Prostate gland (tissue), 2 donors: ENCODE data around the gene RNU6-8. TPM values are rescaled to one million over a fixed set of nuclear protein-coding genes. Genes with fewer than 3 reads are reported as not detected.
A peak's percentile ranks its signal among the peaks of the same experiment; 100 is the strongest.

Experiments
- DNase-seq: peaks from one replicate; pipeline ENCODE4 v3.0.0-alpha.2; 2019; ENCODE audit warnings: low spot score
- H3K27ac ChIP-seq, 2 donors: fragments of 200-600 bp; sonication (generic); 2 replicates each; pipeline ENCODE4 v1.5.1; 2017 to 2019
- H3K27me3 ChIP-seq: fragments of 200-600 bp; sonication (generic); replicated peaks from 2 replicates; pipeline ENCODE4 v1.5.1; 2019; ENCODE audit not compliant: insufficient read depth
- H3K36me3 ChIP-seq, 2 donors: fragments of 200-600 bp; sonication (generic); 1 replicate in 1 of 2; 2 replicates in 1 of 2; pipeline versions ENCODE4 v1.5.1 to v1.8.1; 2017 to 2019
- H3K4me1 ChIP-seq: fragments of 200-600 bp; sonication (generic); replicated peaks from 2 replicates; pipeline ENCODE4 v1.5.1; 2019
- H3K4me3 ChIP-seq, 2 donors: fragments of 200-600 bp; sonication (generic); 2 replicates each; pipeline ENCODE4 v1.5.1; 2017 to 2019
- H3K9me3 ChIP-seq: fragments of 200-600 bp; sonication (generic); 2 replicates; pipeline ENCODE4 v1.5.1; 2017
- POLR2A ChIP-seq: fragments of 450-650 bp; IDR thresholded peaks from one replicate; pipeline ENCODE4 v1.6.1; 2016; ENCODE audit warnings: antibody characterized with exemption, mild to moderate bottlenecking
- POLR2AphosphoS5 ChIP-seq: sonication (generic); formaldehyde crosslinking; IDR thresholded peaks from one replicate; pipeline ENCODE4 v1.6.1; 2017; ENCODE audit warnings: antibody characterized with exemption
- WGBS: methylation state at CpG from one replicate; pipeline ENCODE4 v1.1.5; 2018; 5-methylcytosine and 5-hydroxymethylcytosine counted together
- intact Hi-C: fragments of 100-400 bp; cut with DNase I; formaldehyde crosslinking; loops from one replicate; pipeline ENCODE4 v1.14.2; 2022
- total RNA-seq, 2 donors: library from RNA; depleted of rRNA; stranded (reverse); fragments of >200 nt; gene quantifications; one replicate each; pipeline ENCODE4 v1.1.0, GENCODE V29; 2016
- TF ChIP-seq, protein P1 (sequence below), 4 experiments: fragments of 200-600 bp in 2 of 4; fragments of 450-650 bp in 2 of 4; sonication (generic) in 2 of 4; IDR thresholded peaks; 1 replicate in 3 of 4; 2 replicates in 1 of 4; pipeline ENCODE4 v1.5.1; 2016 to 2019; ENCODE audit warnings: antibody characterized with exemption in 4 of 4, mild to moderate bottlenecking in 2 of 4, moderate library complexity in 2 of 4

The RNU6-8 gene
- total RNA-seq, 2 donors from 2014 or later: not detected

DNA sequence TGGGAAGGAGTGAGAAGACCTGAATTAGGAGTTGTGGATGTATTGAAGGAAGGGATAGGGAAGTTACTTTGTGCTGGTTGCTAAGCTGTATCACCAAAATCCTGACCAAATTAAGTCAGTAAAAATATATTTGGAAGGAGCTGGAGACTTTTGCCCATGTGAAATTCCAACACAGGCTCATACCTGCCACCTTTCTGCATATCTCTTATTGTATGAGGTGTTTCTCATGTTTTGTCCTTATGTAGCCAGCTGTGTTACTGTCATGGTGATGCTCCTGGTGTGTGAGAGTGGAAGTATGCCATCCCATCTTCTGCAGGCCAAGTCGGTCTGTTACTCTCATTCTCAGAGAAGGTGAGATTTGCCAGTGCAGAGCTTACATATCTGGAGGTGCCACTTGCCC, 29.4 kb upstream of the RNU6-8 start:
- TF ChIP-seq POLR2AphosphoS5 (no peak), POLR2A (no peak)
- TF ChIP-seq, protein P1, sequence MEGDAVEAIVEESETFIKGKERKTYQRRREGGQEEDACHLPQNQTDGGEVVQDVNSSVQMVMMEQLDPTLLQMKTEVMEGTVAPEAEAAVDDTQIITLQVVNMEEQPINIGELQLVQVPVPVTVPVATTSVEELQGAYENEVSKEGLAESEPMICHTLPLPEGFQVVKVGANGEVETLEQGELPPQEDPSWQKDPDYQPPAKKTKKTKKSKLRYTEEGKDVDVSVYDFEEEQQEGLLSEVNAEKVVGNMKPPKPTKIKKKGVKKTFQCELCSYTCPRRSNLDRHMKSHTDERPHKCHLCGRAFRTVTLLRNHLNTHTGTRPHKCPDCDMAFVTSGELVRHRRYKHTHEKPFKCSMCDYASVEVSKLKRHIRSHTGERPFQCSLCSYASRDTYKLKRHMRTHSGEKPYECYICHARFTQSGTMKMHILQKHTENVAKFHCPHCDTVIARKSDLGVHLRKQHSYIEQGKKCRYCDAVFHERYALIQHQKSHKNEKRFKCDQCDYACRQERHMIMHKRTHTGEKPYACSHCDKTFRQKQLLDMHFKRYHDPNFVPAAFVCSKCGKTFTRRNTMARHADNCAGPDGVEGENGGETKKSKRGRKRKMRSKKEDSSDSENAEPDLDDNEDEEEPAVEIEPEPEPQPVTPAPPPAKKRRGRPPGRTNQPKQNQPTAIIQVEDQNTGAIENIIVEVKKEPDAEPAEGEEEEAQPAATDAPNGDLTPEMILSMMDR (IDR thresholded peaks at IDR 0.05): no peak
- intact Hi-C loops: no loop called here
- whole genome bisulfite sequencing: 94% methylated on average over 1 of the region's 1 CpG
- DNase-seq: no peak
- Histone ChIP-seq H3K4me1 (no peaks in the 10 kb centered on the region), H3K9me3 (no peaks in the 10 kb centered on the region), H3K36me3 (no peaks in the 10 kb centered on the region), H3K4me3 (no peak overlapping the region), H3K27me3 (no peaks in the 10 kb centered on the region), H3K27ac (no peak overlapping the region)

DNA sequence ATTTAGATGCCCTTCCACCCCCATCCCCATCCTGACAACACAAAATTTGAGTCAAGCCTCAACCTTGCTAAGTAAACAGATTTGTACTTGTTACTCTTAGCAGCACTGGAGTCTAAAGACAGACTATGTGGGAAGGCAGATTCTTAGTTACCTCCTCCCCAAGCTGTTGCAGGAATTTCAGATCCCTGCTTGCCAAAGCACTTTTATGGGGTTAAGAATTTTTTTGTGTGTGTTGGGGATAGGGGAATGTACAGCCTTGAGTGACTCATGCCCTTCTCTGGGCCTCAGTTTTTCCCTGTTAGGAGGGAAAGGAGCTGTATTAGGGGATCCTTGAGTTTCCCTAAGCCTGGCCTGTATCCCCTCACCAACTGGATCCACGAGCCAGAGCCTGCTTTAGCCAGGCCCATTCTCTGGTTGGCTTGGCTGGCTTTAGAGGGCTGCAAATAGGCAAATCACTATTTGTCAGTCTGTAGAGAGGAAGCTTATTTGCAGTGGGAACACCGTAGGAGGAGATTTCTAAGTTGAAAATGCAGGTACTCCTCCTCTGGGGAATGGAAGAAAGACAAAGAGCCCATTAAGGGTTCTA, 27.7 kb upstream of the RNU6-8 start:
- intact Hi-C loops: no loop called here
- H3K9me3 ChIP-seq: no peaks in the 10 kb centered on the region
- TF ChIP-seq POLR2A: no peak
- TF ChIP-seq POLR2AphosphoS5: no peak
- TF ChIP-seq, protein P1 (IDR thresholded peaks at IDR 0.05): no peak
- H3K36me3 ChIP-seq: no peaks in the 10 kb centered on the region
- 73% methylated on average over 2 of the region's 2 CpGs for WGBS
- no peak overlapping the region for H3K27ac ChIP-seq
- no peaks in the 10 kb centered on the region for H3K4me1 ChIP-seq
- no peak overlapping the region for H3K4me3 ChIP-seq
- DNase-seq: no peak
- H3K27me3 ChIP-seq: no peaks in the 10 kb centered on the region

DNA sequence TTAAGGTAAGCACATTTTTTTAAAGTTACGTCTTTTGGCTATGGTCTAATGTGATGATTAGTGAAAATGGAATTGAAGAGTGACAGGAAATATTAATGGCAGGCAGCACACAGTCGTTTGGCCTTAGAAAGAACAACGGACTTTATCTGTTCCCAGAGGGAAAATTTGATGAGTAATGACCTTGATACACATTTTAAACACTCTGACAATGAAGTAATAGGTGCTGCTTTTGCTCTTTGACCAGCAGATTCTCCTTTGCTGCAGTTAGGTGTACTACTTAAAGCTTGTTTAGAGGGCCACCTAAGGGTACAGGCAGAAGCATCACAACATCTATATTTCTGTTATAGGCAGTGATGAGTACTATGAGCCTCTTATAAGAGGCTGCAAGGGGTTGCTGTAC, 27.1 kb upstream of the RNU6-8 start:
- no peaks in the 10 kb centered on the region for H3K4me1 ChIP-seq
- H3K9me3 ChIP-seq: no peaks in the 10 kb centered on the region
- H3K27ac ChIP-seq: no peak overlapping the region
- intact Hi-C loops: no loop called here
- DNase-seq: no peak
- no peak overlapping the region for H3K4me3 ChIP-seq
- TF ChIP-seq, protein P1 (IDR thresholded peaks at IDR 0.05): no peak
- TF ChIP-seq POLR2AphosphoS5 (no peak), POLR2A (no peak)
- H3K27me3 ChIP-seq: no peaks in the 10 kb centered on the region
- H3K36me3 ChIP-seq: no peaks in the 10 kb centered on the region
- WGBS: 22% methylated on average over 3 of the region's 3 CpGs

DNA sequence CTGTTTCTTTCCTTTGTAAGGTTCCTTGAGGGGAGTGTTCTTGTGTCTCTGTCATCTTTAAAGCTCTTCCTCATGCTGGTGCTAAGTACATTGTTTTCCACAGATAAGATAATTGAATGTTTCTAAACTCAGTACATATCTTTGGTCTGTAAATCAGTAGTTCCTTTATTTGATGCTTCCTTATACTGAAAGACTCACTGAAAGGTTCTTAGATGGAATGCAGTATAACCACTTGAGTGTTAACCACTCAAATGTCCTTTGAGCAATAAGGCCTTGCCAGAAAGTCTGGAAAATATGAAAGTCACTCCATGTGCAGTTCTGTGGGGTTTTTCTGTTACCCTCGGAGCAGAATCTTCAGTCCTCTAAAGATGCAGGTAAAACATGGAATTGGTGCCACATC, 23.0 kb upstream of the RNU6-8 start:
- no peaks in the 10 kb centered on the region for H3K4me1 ChIP-seq
- no peaks in the 10 kb centered on the region for H3K36me3 ChIP-seq
- no peaks in the 10 kb centered on the region for H3K27me3 ChIP-seq
- intact Hi-C loops: no loop called here
- H3K4me3 ChIP-seq: no peak overlapping the region
- H3K9me3 ChIP-seq: no peaks in the 10 kb centered on the region
- 53% methylated on average over 1 of the region's 1 CpG for WGBS
- DNase-seq: no peak
- TF ChIP-seq POLR2A: no peak
- peak; percentile 12 for TF ChIP-seq POLR2AphosphoS5
- TF ChIP-seq, protein P1 (IDR thresholded peaks at IDR 0.05): no peak
- H3K27ac ChIP-seq: no peak overlapping the region

DNA sequence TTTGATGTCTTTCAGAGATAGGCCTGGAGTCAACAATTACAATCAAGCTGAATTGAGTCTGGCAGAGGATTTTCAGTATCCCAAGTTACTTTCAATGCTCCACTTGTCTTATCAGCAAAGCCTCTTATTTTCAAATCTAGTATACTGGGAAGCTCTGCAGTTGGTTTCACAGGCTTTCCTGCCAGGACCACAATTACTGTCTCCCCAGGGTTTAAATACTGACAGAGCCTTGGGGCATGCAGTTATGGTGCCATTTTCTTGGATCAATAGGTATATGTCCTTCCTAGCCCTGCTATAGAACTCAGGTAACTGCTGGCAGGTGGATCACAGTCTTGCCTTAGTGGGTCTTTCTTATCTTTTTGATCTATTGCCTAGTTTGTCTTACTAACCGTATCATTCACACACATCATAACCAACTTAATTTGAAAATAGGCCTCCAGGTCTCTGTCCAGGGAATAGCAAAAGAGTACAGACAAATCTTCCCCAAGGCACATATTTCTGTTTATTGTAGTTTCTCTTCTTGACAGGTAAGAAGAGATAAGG, 22.4 kb upstream of the RNU6-8 start:
- Histone ChIP-seq H3K4me1 (no peaks in the 10 kb centered on the region), H3K27me3 (no peaks in the 10 kb centered on the region), H3K27ac (peak overlapping the region in 1 of 2 donors; percentile 9), H3K4me3 (no peak overlapping the region), H3K36me3 (no peaks in the 10 kb centered on the region), H3K9me3 (no peaks in the 10 kb centered on the region)
- no peak for TF ChIP-seq POLR2AphosphoS5
- TF ChIP-seq, protein P1 (IDR thresholded peaks at IDR 0.05): no peak
- no peak for TF ChIP-seq POLR2A
- intact Hi-C loops: no loop called here
- WGBS: 50% methylated on average over 1 of the region's 1 CpG
- DNase-seq: no peak
